ENCODE data around the gene IQCN.

Gene IQCN

DNA sequence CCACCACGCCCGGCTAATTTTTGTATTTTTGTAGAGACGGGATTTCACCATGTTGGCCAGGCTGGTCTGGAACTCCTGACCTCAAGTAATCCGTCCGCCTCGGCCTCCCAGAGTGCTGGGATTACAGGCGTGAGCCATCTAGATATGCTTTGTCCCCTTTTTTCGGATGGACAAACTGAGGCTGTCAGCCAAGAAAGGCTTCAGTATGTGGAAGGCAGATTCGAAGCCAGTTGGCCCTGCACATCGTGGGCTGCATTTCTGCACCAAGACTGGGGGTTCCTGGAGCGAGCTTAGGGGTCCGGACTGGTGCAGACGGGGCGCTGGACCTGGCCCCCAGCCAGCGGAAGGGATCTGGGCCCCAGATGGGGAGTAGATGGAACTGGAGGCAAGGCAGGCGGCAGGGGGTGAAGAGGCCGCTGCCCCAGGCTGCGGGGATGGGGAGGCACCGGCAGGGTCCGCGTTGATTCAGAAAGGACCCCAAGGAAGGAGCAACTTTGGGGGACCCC, 16.8 kb upstream of the IQCN start:
- TF ChIP-seq, protein P1, sequence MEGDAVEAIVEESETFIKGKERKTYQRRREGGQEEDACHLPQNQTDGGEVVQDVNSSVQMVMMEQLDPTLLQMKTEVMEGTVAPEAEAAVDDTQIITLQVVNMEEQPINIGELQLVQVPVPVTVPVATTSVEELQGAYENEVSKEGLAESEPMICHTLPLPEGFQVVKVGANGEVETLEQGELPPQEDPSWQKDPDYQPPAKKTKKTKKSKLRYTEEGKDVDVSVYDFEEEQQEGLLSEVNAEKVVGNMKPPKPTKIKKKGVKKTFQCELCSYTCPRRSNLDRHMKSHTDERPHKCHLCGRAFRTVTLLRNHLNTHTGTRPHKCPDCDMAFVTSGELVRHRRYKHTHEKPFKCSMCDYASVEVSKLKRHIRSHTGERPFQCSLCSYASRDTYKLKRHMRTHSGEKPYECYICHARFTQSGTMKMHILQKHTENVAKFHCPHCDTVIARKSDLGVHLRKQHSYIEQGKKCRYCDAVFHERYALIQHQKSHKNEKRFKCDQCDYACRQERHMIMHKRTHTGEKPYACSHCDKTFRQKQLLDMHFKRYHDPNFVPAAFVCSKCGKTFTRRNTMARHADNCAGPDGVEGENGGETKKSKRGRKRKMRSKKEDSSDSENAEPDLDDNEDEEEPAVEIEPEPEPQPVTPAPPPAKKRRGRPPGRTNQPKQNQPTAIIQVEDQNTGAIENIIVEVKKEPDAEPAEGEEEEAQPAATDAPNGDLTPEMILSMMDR (IDR thresholded peaks at IDR 0.05) = no peak
- TF ChIP-seq ZFX (IDR thresholded peaks at IDR 0.05; ENCODE audit: borderline replicate concordance) = no peak
- peak overlapping the region; percentile 75 for H3K27ac ChIP-seq

DNA sequence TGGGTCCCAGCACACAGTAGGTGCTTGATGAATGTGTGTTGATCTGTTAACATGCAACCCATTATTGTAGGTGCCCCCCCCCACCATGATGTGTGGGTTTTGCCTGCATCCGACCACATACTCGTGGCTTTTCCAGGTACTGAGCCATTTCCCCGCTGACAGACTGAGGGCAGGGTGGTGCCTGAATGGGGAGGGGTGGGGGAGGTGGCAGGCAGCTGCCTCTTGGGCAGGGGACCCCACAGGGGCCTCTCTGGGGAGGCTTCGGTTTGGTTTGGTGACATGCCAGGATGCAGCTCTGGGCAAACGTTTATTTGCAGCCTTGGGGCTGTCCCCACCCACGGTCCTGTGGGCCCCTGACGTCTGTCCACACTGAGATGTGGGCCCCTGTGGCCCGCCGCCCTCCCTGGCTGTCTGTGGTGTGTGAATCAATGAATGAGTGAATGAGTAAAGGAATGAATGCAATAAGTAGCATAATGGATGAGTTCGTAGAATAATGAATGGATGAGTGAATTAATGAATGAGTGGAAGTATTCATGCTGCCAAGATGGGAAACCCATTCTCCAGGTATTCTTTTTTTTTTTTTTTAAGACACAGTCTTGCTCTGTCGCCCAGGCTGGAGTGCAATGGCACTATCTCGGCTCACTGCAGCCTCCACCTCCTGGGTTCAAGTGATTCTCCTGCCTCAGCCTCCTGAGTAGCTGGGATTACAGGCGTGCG, 16.2 kb upstream of the IQCN start:
- no peak overlapping the region for H3K27ac ChIP-seq
- TF ChIP-seq, protein P1 (IDR thresholded peaks at IDR 0.05) = no peak
- no peak for TF ChIP-seq ZFX (IDR thresholded peaks at IDR 0.05; ENCODE audit: borderline replicate concordance)

DNA sequence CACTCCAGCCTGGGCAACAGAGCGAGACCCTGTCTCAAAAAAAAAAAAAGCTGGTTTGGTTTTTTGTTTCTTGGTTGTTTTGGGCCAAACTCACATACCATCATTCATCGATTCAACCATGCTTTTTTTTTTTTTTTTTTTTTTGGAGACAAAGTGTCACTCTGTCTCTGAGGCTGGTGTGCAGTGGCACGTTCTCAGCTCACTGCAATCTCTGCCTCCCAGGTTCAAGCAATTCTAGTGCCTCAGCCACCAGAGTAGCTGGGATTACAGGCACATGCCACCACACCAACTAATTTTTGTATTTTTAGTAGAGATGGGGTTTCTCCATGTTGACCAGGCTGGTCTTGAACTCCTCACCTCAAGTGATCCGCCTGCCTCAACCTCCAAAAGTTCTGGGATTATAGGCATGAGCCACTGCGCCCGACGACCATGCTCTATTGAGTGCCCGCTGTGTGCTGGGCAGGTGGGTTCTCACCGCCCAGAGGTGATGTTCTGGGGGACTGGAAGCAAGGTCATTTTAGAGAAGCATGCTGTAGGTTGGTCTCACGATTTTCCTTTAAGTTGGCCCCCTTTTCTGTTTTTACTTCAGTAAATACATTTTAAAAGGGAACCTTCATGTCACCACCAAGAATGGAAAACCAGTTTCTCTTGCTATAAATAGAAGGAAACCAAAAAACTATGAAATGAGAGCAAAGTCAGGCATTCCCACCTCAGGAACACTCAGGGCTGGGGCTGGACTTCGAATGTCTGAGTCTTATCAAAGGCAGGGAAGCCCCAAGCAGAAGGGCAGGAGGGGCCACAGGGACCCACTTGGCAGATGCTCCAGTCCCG, 15.4 kb upstream of the IQCN start:
- H3K27ac ChIP-seq = no peak overlapping the region
- TF ChIP-seq ZFX (IDR thresholded peaks at IDR 0.05; ENCODE audit: borderline replicate concordance) = no peak
- TF ChIP-seq, protein P1 (IDR thresholded peaks at IDR 0.05) = no peak

DNA sequence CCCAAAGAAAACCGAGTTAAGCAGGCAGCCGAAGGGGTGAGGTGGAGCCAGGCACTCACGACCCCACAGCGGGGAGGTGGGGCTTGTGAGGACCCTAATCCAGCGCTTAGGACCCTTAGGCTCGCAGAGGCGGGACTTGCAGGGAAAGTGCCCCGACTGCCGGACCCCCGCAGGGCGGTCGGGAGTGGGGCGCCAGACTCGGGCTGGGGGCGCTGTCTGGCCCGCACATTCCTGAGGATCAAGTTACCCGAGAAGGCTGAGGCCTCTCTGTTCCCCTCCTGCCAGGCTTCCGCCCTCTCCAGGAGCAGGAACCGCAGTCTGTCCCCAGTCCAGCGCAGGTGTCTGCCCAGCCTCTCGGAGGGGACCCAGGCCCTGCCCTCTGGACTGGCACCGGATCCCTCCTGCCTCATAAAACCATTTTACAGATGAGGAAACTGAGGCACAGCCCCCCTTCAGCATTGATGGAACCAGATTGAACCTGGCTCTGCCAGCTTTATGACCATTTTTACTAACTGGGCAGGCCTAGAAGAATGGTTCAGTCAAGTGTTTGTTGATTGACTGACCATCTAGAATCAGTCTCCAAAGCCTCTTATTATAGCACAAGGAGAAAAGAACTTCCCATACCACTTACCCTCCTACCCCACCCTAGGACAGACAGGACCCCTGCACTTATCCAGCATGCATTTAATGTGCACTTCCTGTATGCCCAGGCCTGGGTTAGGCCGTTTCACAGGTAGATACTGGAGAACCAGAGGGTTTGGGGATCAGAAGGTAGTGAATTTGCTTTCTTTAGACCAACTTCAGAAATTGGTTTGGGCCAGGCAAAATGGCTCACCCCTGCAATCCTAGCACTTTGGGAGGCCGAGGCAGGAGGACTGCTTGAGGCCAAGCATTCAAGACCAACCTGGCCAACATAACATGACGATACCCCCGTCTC, 13.9 kb upstream of the IQCN start:
- H3K27ac ChIP-seq = no peak overlapping the region
- TF ChIP-seq, protein P1 (IDR thresholded peaks at IDR 0.05) = no peak
- no peak for TF ChIP-seq ZFX (IDR thresholded peaks at IDR 0.05; ENCODE audit: borderline replicate concordance)

DNA sequence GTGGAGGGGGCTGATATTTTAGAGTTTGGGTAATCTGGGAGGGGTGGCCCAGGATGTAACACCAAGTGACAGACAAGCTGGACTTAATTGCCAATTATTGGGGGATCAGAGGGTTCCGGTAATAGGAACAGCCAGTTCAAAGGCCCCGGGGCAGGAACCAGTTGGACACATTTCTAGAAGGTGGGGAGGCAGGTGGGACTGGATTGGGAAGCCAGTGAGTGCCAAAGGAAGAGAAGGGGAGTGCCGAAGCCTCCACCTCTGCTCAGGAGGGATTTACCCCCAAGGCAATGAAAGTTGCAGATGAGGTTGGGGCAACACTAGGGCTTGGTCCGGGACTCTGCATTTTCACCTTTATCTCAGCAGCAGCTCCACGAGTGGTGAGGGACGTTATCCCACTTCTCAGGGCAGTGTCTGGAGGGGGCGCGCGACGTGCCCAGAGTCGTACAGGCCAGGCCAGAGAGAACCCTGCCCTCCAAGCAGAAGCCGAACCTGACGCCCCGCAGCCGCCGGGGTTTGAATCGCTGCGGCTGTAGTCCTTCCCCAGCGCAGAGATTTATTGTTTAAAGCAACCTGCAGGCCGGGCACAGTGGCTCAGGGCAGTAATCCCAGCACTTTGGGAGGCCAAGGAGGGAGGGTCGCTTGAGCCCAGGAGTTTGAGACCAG, 12.9 kb upstream of the IQCN start:
- H3K27ac ChIP-seq = no peak overlapping the region
- TF ChIP-seq, protein P1 (IDR thresholded peaks at IDR 0.05) = no peak
- no peak for TF ChIP-seq ZFX (IDR thresholded peaks at IDR 0.05; ENCODE audit: borderline replicate concordance)

DNA sequence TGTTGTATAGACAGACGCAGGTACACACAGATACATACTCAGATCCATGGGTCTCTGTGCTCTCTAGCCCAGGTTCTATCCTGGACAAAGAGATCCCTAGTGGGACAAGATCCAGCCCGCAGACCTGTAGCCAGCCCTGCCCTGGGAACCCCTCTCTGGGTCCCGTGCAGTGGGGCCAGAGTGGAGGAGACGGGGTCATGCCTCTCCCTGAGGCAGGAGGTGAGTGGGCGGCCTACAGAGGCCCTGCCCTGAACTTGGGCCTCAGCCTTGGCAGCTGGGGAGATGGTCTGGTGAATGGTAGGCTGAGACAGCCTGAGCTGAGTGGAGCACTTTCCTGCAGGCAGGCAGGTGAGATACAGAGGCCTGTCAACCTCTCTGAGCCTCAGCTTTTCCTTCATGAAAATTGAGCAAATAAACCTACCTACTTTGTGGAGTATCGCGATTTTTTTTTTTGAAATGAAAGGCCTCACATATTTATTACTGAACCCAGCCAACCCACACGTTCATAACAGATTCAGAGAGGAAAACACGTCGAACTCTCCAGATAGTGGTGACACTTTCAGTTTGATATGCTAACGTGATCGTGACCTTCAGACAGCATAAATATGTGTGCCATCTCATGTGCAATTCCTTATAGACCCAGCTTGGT, 10.6 kb upstream of the IQCN start:
- TF ChIP-seq, protein P1 (IDR thresholded peaks at IDR 0.05) = no peak
- no peak for TF ChIP-seq ZFX (IDR thresholded peaks at IDR 0.05; ENCODE audit: borderline replicate concordance)
- H3K27ac ChIP-seq = peak overlapping the region; percentile 36

Data from 22Rv1 (cell line).